ENCODE data around the gene KRT2. TPM values are rescaled to one million over a fixed set of nuclear protein-coding genes. Genes with fewer than 3 reads are reported as not detected.
A peak's percentile ranks its signal among the peaks of the same experiment; 100 is the strongest.

Gene KRT2
- total and polyA plus RNA-seq, 7 experiments from 2014 or later = 0.29 to 4.7 (median 2.2) TPM; not detected in 1

- Histone ChIP-seq H3K9me3 (ENCODE audit: control insufficient read depth in 2 of 3, low read length in 3 of 3) (no peaks in the 10 kb centered on the region), H3K4me3 (ENCODE audit: low read length) (no peak overlapping the region), H3K4me1 (ENCODE audit: control insufficient read depth in 2 of 2, insufficient read depth in 2 of 2, low read length in 2 of 2) (peaks cover 28 to 77% of the 10 kb centered on the region in 2 donors), H3K27me3 (ENCODE audit: control insufficient read depth in 2 of 2, insufficient read depth in 2 of 2, low read length in 2 of 2) (no peaks in the 10 kb centered on the region), H3K36me3 (ENCODE audit: control insufficient read depth in 2 of 3, insufficient read depth in 3 of 3, low read length in 3 of 3) (no peaks in the 10 kb centered on the region), H3K27ac (ENCODE audit: low read depth, low read length) (peak overlapping the region; percentile 92)
- Mint-ChIP-seq H3K4me1 (peaks cover 58 to 92% (median 86%) of the 10 kb centered on the region in 7 donors), H3K9me3 (peaks cover 0 to 13% (median 7%) of the 10 kb centered on the region in 11 donors), H3K27ac (peak overlapping the region; percentile 97 to 100 (median 100)), H3K36me3 (peaks cover 3 to 32% (median 6%) of the 10 kb centered on the region in 5 donors), H3K4me3 (peak overlapping the region in 5 of 10 donors; percentile 29 to 88 (median 72)), H3K27me3 (peaks cover 0 to 24% (median 0%) of the 10 kb centered on the region in 5 donors)
- CTCF ChIA-PET = interaction anchor here (1.4 to 2.4 kb wide), 4 partner anchors 25 to 54 kb away, joined by 3 to 21 read pairs (median 6); no protein-coding TSS in a partner anchor
- POLR2A ChIA-PET = interaction anchor here (1.1 to 12.4 kb wide), 6 partner anchors 8 to 56 kb away, joined by 3 to 223 read pairs (median 11); partner anchors contain the start of genes KRT2 and KRT73
- DNase-seq (no peak), ATAC-seq (no peak)
- intact Hi-C loops (cut with micrococcal nuclease) = no loop called here
These were observed 8.0 kb downstream of the KRT2 start for GRCh38 chr12:52644078-52644415.

GRCh38 chr12:52643233-52644077 lies 8.6 kb downstream of the KRT2 start:
- Histone ChIP-seq H3K27me3 (ENCODE audit: control insufficient read depth in 2 of 2, insufficient read depth in 2 of 2, low read length in 2 of 2) (no peaks in the 10 kb centered on the region), H3K36me3 (ENCODE audit: control insufficient read depth in 2 of 3, insufficient read depth in 3 of 3, low read length in 3 of 3) (no peaks in the 10 kb centered on the region), H3K27ac (ENCODE audit: low read depth, low read length) (peak overlapping the region; percentile 92), H3K4me3 (ENCODE audit: low read length) (no peak overlapping the region), H3K4me1 (ENCODE audit: control insufficient read depth in 2 of 2, insufficient read depth in 2 of 2, low read length in 2 of 2) (peaks cover 28 to 71% of the 10 kb centered on the region in 2 donors), H3K9me3 (ENCODE audit: control insufficient read depth in 2 of 3, low read length in 3 of 3) (no peaks in the 10 kb centered on the region)
- intact Hi-C loops (cut with micrococcal nuclease) = no loop called here
- DNase-seq (no peak), ATAC-seq (no peak)
- Mint-ChIP-seq H3K27me3 (peaks cover 0 to 28% (median 0%) of the 10 kb centered on the region in 5 donors), H3K9me3 (peaks cover 0 to 13% (median 7%) of the 10 kb centered on the region in 11 donors), H3K36me3 (peaks cover 3 to 32% (median 6%) of the 10 kb centered on the region in 5 donors), H3K27ac (peak overlapping the region; percentile 48 to 100 (median 100)), H3K4me3 (peak overlapping the region in 8 of 10 donors; percentile 1 to 85 (median 37)), H3K4me1 (peaks cover 57 to 87% (median 80%) of the 10 kb centered on the region in 7 donors)
- POLR2A ChIA-PET = interaction anchor here (0.6 to 12.4 kb wide), 12 partner anchors 9 to 371 kb away, joined by 3 to 223 read pairs (median 4); partner anchors contain the start of genes KRT2 and KRT73
- CTCF ChIA-PET = interaction anchor here (0.6 to 2.9 kb wide), 5 partner anchors 10 to 224 kb away, joined by 3 to 28 read pairs (median 3); no protein-coding TSS in a partner anchor

GRCh38 chr12:52641468-52641867 lies 10.5 kb downstream of the KRT2 start:
- H3K27ac ChIP-seq (ENCODE audit: low read depth, low read length) = no peak overlapping the region
- ChIA-PET POLR2A (interaction anchor here (0.6 to 12.4 kb wide), 8 partner anchors 8 to 77 kb away, joined by 3 to 223 read pairs (median 5); partner anchors contain the start of gene KRT73), CTCF (interaction anchor here (0.7 to 2.9 kb wide), 7 partner anchors 8 to 238 kb away, joined by 3 to 28 read pairs (median 4); no protein-coding TSS in a partner anchor)
- no peaks in the 10 kb centered on the region for H3K9me3 ChIP-seq (ENCODE audit: control insufficient read depth in 2 of 3, low read length in 3 of 3)
- H3K36me3 ChIP-seq (ENCODE audit: control insufficient read depth in 2 of 3, insufficient read depth in 3 of 3, low read length in 3 of 3) = no peaks in the 10 kb centered on the region
- intact Hi-C loops (cut with micrococcal nuclease) = no loop called here
- peak overlapping the region in 7 of 10 donors; percentile 18 to 85 (median 53) for H3K4me3 Mint-ChIP-seq
- H3K27me3 ChIP-seq (ENCODE audit: control insufficient read depth in 2 of 2, insufficient read depth in 2 of 2, low read length in 2 of 2) = no peaks in the 10 kb centered on the region
- H3K4me3 ChIP-seq (ENCODE audit: low read length) = no peak overlapping the region
- DNase-seq = no peak
- H3K9me3 Mint-ChIP-seq = peaks cover 0 to 13% (median 8%) of the 10 kb centered on the region in 11 donors
- peaks cover 0 to 38% (median 0%) of the 10 kb centered on the region in 5 donors for H3K27me3 Mint-ChIP-seq
- peaks cover 0 to 32% (median 6%) of the 10 kb centered on the region in 5 donors for H3K36me3 Mint-ChIP-seq
- peak overlapping the region; percentile 24 to 100 (median 99) for H3K27ac Mint-ChIP-seq
- H3K4me1 Mint-ChIP-seq = peaks cover 43 to 81% (median 66%) of the 10 kb centered on the region in 7 donors
- ATAC-seq = no peak
- peaks cover 20 to 51% of the 10 kb centered on the region in 2 donors for H3K4me1 ChIP-seq (ENCODE audit: control insufficient read depth in 2 of 2, insufficient read depth in 2 of 2, low read length in 2 of 2)

- POLR2A ChIA-PET = interaction anchor here (0.6 to 12.4 kb wide), 3 partner anchors 11 to 61 kb away, joined by 3 to 227 read pairs (median 6); partner anchors contain the start of gene KRT73
- H3K9me3 ChIP-seq (ENCODE audit: control insufficient read depth in 2 of 3, low read length in 3 of 3) = no peaks in the 10 kb centered on the region
- H3K27ac Mint-ChIP-seq = peak overlapping the region in 3 of 9 donors; percentile 11 to 82 (median 48)
- peaks cover 0 to 36% (median 0%) of the 10 kb centered on the region in 5 donors for H3K27me3 Mint-ChIP-seq
- ATAC-seq = no peak
- intact Hi-C loops (cut with micrococcal nuclease) = no loop called here
- H3K4me3 ChIP-seq (ENCODE audit: low read length) = no peak overlapping the region
- H3K27ac ChIP-seq (ENCODE audit: low read depth, low read length) = no peak overlapping the region
- CTCF ChIA-PET = interaction anchor here (4.8 kb wide), 1 partner anchor 53 kb away, joined by 32 read pairs; no protein-coding TSS in a partner anchor
- DNase-seq = no peak
- peaks cover 0 to 3% of the 10 kb centered on the region in 2 donors for H3K27me3 ChIP-seq (ENCODE audit: control insufficient read depth in 2 of 2, insufficient read depth in 2 of 2, low read length in 2 of 2)
- peaks cover 0 to 3% (median 0%) of the 10 kb centered on the region in 11 donors for H3K9me3 Mint-ChIP-seq
- peaks cover 34 to 79% (median 56%) of the 10 kb centered on the region in 7 donors for H3K4me1 Mint-ChIP-seq
- peaks cover 13 to 43% of the 10 kb centered on the region in 2 donors for H3K4me1 ChIP-seq (ENCODE audit: control insufficient read depth in 2 of 2, insufficient read depth in 2 of 2, low read length in 2 of 2)
- no peaks in the 10 kb centered on the region for H3K36me3 ChIP-seq (ENCODE audit: control insufficient read depth in 2 of 3, insufficient read depth in 3 of 3, low read length in 3 of 3)
- H3K36me3 Mint-ChIP-seq = peaks cover 0 to 14% (median 3%) of the 10 kb centered on the region in 5 donors
- H3K4me3 Mint-ChIP-seq = no peak overlapping the region
These were observed 14.7 kb downstream of the KRT2 start for GRCh38 chr12:52637299-52637698.

- Histone ChIP-seq H3K4me1 (ENCODE audit: control insufficient read depth in 2 of 2, insufficient read depth in 2 of 2, low read length in 2 of 2) (peaks cover 13 to 43% of the 10 kb centered on the region in 2 donors), H3K9me3 (ENCODE audit: control insufficient read depth in 2 of 3, low read length in 3 of 3) (no peaks in the 10 kb centered on the region), H3K27me3 (ENCODE audit: control insufficient read depth in 2 of 2, insufficient read depth in 2 of 2, low read length in 2 of 2) (peaks cover 0 to 3% of the 10 kb centered on the region in 2 donors), H3K27ac (ENCODE audit: low read depth, low read length) (no peak overlapping the region), H3K36me3 (ENCODE audit: control insufficient read depth in 2 of 3, insufficient read depth in 3 of 3, low read length in 3 of 3) (no peaks in the 10 kb centered on the region), H3K4me3 (ENCODE audit: low read length) (no peak overlapping the region)
- ATAC-seq (no peak), DNase-seq (no peak)
- Mint-ChIP-seq H3K4me1 (peaks cover 36 to 79% (median 56%) of the 10 kb centered on the region in 7 donors), H3K36me3 (peaks cover 0 to 13% (median 2%) of the 10 kb centered on the region in 5 donors), H3K4me3 (no peak overlapping the region), H3K27ac (peak overlapping the region in 6 of 9 donors; percentile 26 to 82 (median 66)), H3K27me3 (peaks cover 0 to 32% (median 0%) of the 10 kb centered on the region in 5 donors), H3K9me3 (peaks cover 0 to 3% (median 0%) of the 10 kb centered on the region in 11 donors)
- intact Hi-C loops (cut with micrococcal nuclease) = no loop called here
- ChIA-PET POLR2A (interaction anchor here (0.6 to 12.4 kb wide), 4 partner anchors 9 to 62 kb away, joined by 3 to 227 read pairs (median 54); partner anchors contain the start of gene KRT73), CTCF (interaction anchor here (0.9 to 4.8 kb wide), 2 partner anchors 26 to 52 kb away, joined by 3 to 32 read pairs; no protein-coding TSS in a partner anchor)
These were observed 15.3 kb downstream of the KRT2 start for GRCh38 chr12:52636592-52637258.
